IMR-90 (cell line): ENCODE data around the gene KRTAP10-6. TPM values are rescaled to one million over a fixed set of nuclear protein-coding genes. Genes with fewer than 3 reads are reported as not detected.
"Not testable (repeated sequence)": the region's sequence is repeated elsewhere in the genome, so short reads cannot be mapped to it uniquely, and the experiment has no call there.

ENCODE experiments used
- ATAC-seq: fragments of 200-7000 bp; cut with Tn5 transposase; 2 replicates; pipeline ENCODE4 v1.9.1; 2020; ENCODE audit warnings: low read depth, mild to moderate bottlenecking, moderate library complexity
- BruUV-seq: library from RNA; stranded (reverse); fragments of 400-500 nt; replicated peaks from 2 replicates; lab custom pipeline; 2021; lab: Mats Ljungman, UMichigan
- CTCF ChIA-PET: fragments of 300-600 bp; formaldehyde crosslinking; extraction: SDS; loops from one replicate; lab custom pipeline; 2021; ENCODE audit warnings: antibody characterized with exemption; lab: Yijun Ruan, JAX
- POLR2A ChIA-PET: fragments of 300-600 bp; sonication (Branson Sonifier 250); formaldehyde crosslinking; loops from one replicate; lab custom pipeline; 2022; ENCODE audit warnings: antibody characterized with exemption; ENCODE audit not compliant: unreplicated experiment; lab: Charles Lee
- DNase-seq: peaks from one replicate; pipeline ENCODE4 v3.0.0; 2013
- H2AFZ ChIP-seq: replicated peaks from 2 replicates; pipeline ENCODE3; 2013; ENCODE audit warnings: low read length, mild to moderate bottlenecking; ENCODE audit not compliant: poor library complexity
- H2AK5ac ChIP-seq: 2 replicates; pipeline ENCODE4 v1.6.1; 2013; ENCODE audit warnings: low read depth, low read length, inconsistent platforms
- H2AK9ac ChIP-seq: replicated peaks from 2 replicates; pipeline ENCODE3; 2013; ENCODE audit warnings: mild to moderate bottlenecking, low read depth, low read length, moderate library complexity; ENCODE audit not compliant: poor library complexity
- H2BK120ac ChIP-seq: 2 replicates; pipeline ENCODE4 v1.6.1; 2013; ENCODE audit warnings: low read depth, low read length, inconsistent platforms
- H2BK15ac ChIP-seq: 3 replicates; pipeline ENCODE4 v1.6.1; 2013; ENCODE audit warnings: low read depth, low read length, inconsistent platforms
- H2BK20ac ChIP-seq: 2 replicates; pipeline ENCODE4 v1.6.1; 2013; ENCODE audit warnings: low read depth, mild to moderate bottlenecking, inconsistent platforms, low read length, moderate library complexity
- H2BK5ac ChIP-seq: 2 replicates; pipeline ENCODE4 v1.6.1; 2013; ENCODE audit warnings: mild to moderate bottlenecking, low read depth, low read length, inconsistent platforms; ENCODE audit not compliant: poor library complexity, severe bottlenecking
- H3K14ac ChIP-seq: replicated peaks from 2 replicates; pipeline ENCODE4 v1.6.1; 2013; ENCODE audit warnings: low read depth, low read length, inconsistent platforms
- H3K18ac ChIP-seq: 2 replicates; pipeline ENCODE4 v1.6.1; 2013; ENCODE audit warnings: low read depth, low read length, control low read depth
- H3K23ac ChIP-seq: 2 replicates; pipeline ENCODE4 v1.6.1; 2013; ENCODE audit warnings: low read depth, low read length, inconsistent platforms
- H3K27ac ChIP-seq: 2 replicates; pipeline ENCODE4 v1.5.1; 2013; ENCODE audit warnings: mild to moderate bottlenecking, control low read depth, low read length; ENCODE audit not compliant: insufficient read depth
- H3K27me3 ChIP-seq: 2 replicates; pipeline ENCODE4 v1.6.1; 2013; ENCODE audit warnings: low read length; ENCODE audit not compliant: control insufficient read depth, insufficient read depth
- H3K36me3 ChIP-seq: 2 replicates; pipeline ENCODE4 v1.6.1; 2013; ENCODE audit warnings: low read length, mixed read lengths; ENCODE audit not compliant: control insufficient read depth, insufficient read depth
- H3K4ac ChIP-seq: 2 replicates; pipeline ENCODE4 v1.6.1; 2013; ENCODE audit warnings: low read depth, low read length, inconsistent platforms
- H3K4me1 ChIP-seq: 2 replicates; pipeline ENCODE4 v1.6.1; 2013; ENCODE audit warnings: low read length, mixed read lengths; ENCODE audit not compliant: control insufficient read depth, insufficient read depth
- H3K4me2 ChIP-seq: 2 replicates; pipeline ENCODE4 v1.6.1; 2013; ENCODE audit warnings: low read depth, mild to moderate bottlenecking, control low read depth, low read length, moderate library complexity
- H3K4me3 ChIP-seq: 2 replicates; pipeline ENCODE4 v1.5.1; 2013; ENCODE audit warnings: low read depth, mild to moderate bottlenecking, control low read depth, low read length, moderate library complexity; ENCODE audit not compliant: insufficient read depth
- H3K56ac ChIP-seq: 2 replicates; pipeline ENCODE4 v1.6.1; 2013; ENCODE audit warnings: low read length, inconsistent platforms; ENCODE audit not compliant: insufficient read depth; ENCODE audit errors: extremely low read depth
- H3K79me1 ChIP-seq, 2 experiments: 2 replicates each; pipeline ENCODE4 v1.6.1; 2013; ENCODE audit warnings: low read length in 2 of 2, inconsistent platforms in 1 of 2, low read depth in 1 of 2
- H3K9ac ChIP-seq: 2 replicates; pipeline ENCODE4 v1.6.1; 2013; ENCODE audit warnings: low read depth, low read length, control low read depth
- H3K9me1 ChIP-seq: 2 replicates; pipeline ENCODE4 v1.6.1; 2013; ENCODE audit warnings: low read length, inconsistent platforms; ENCODE audit not compliant: insufficient read depth
- H3K9me3 ChIP-seq: 2 replicates; pipeline ENCODE4 v1.6.1; 2013; ENCODE audit warnings: low read length; ENCODE audit not compliant: control insufficient read depth, insufficient read depth
- H4K20me1 ChIP-seq: 2 replicates; pipeline ENCODE4 v1.6.1; 2013; ENCODE audit warnings: low read length, inconsistent platforms; ENCODE audit not compliant: insufficient read depth
- H4K5ac ChIP-seq: 2 replicates; pipeline ENCODE4 v1.6.1; 2013; ENCODE audit warnings: mild to moderate bottlenecking, low read depth, low read length, control low read depth
- H4K8ac ChIP-seq, 2 experiments: 2 replicates each; pipeline ENCODE4 v1.6.1; 2013; ENCODE audit warnings: low read depth in 2 of 2, low read length in 2 of 2, control low read depth in 1 of 2, inconsistent platforms in 1 of 2
- H4K91ac ChIP-seq: 2 replicates; pipeline ENCODE4 v1.6.1; 2013; ENCODE audit warnings: low read depth, low read length, inconsistent platforms; ENCODE audit not compliant: insufficient read depth
- CEBPB ChIP-seq: IDR thresholded peaks from 2 replicates; pipeline ENCODE4 v1.6.1; 2012; ENCODE audit warnings: low read depth, low read length, improper control_type of control experiment
- ELK1 ChIP-seq: fragments of 150-350 bp; IDR thresholded peaks from 2 replicates; pipeline ENCODE4 v1.6.1; 2016; ENCODE audit warnings: low read depth, mild to moderate bottlenecking, low read length, moderate library complexity, borderline replicate concordance
- MAFK ChIP-seq: IDR thresholded peaks from 2 replicates; pipeline ENCODE4 v1.6.1; 2012; ENCODE audit warnings: low read depth, low read length, improper control_type of control experiment
- RAD21 ChIP-seq: IDR thresholded peaks from 2 replicates; pipeline ENCODE4 v1.6.1; 2012; ENCODE audit warnings: low read length, improper control_type of control experiment
- RCOR1 ChIP-seq: IDR thresholded peaks from 2 replicates; pipeline ENCODE4 v1.6.1; 2012; ENCODE audit warnings: mild to moderate bottlenecking, low read length, improper control_type of control experiment; ENCODE audit not compliant: insufficient replicate concordance
- SMC3 ChIP-seq: fragments of 150-350 bp; IDR thresholded peaks from 2 replicates; pipeline ENCODE4 v1.6.1; 2016; ENCODE audit warnings: low read depth, mild to moderate bottlenecking, antibody characterized with exemption, low read length, moderate library complexity
- WGBS, 2 experiments: methylation state at CpG; one replicate each; pipeline versions ENCODE4 v1.1.5 to v1.1.7; 2013; ENCODE audit warnings: missing lambda C conversion rate in 2 of 2; ENCODE audit not compliant: insufficient read length in 1 of 2; ENCODE audit errors: extremely low coverage in 2 of 2; 5-methylcytosine and 5-hydroxymethylcytosine counted together
- dilution Hi-C: fragments of 300-500 bp; cut with HindIII; formaldehyde crosslinking; loops from one replicate; pipeline ENCODE4 v1.14.3; 2018; ENCODE audit warnings: low sequenced_read_pairs; ENCODE audit not compliant: unreplicated experiment
- in situ Hi-C: fragments of 300-500 bp; cut with MboI; formaldehyde crosslinking; loops from 3 replicates; pipeline ENCODE4 v1.14.3; 2019; ENCODE audit warnings: low sequenced_read_pairs, inconsistent platforms, mixed read lengths
- intact Hi-C: fragments of 100-400 bp; cut with micrococcal nuclease; formaldehyde crosslinking; loops from 2 replicates; pipeline ENCODE4 v1.10.0; 2022
- polyA plus RNA-seq, 3 experiments: library from polyadenylated mRNA; depleted of rRNA; stranded (reverse); fragments of >200 nt; gene quantifications; 2 replicates each; pipeline ENCODE4 v1.2.3, GENCODE V29; 2012; ENCODE audit warnings: low replicate concordance in 1 of 3
- total RNA-seq: library from RNA; depleted of rRNA; stranded (reverse); fragments of >200 nt; gene quantifications from 2 replicates; pipeline ENCODE4 v1.2.3, GENCODE V29; 2012

KRTAP10-6 gene
- total and polyA plus RNA-seq, 2 of the 4 experiments (the other 2 are of a cell fraction) = not detected

- H3K27me3 ChIP-seq = peaks cover 2% of the 10 kb centered on the region
- no peak overlapping the region for H4K5ac ChIP-seq
- TF ChIP-seq MAFK = no peak
- TF ChIP-seq RCOR1 = no peak
- TF ChIP-seq SMC3 = no peak
- TF ChIP-seq CEBPB = no peak
- TF ChIP-seq RAD21 = no peak
- TF ChIP-seq ELK1 = no peak
- no peaks in the 10 kb centered on the region for H4K20me1 ChIP-seq
- no peak overlapping the region for H2AK5ac ChIP-seq
- dilution Hi-C loops = no loop called here
- WGBS, 2 experiments = 65% methylated on average over 8 of the region's 23 CpGs; no CpG with 5 or more reads in 1 of the 2 experiments
- no peaks in the 10 kb centered on the region for H3K9me3 ChIP-seq
- no peak overlapping the region for H4K8ac ChIP-seq
- no peaks in the 10 kb centered on the region for H3K4me1 ChIP-seq
- no peak overlapping the region for H3K14ac ChIP-seq
- H2AK9ac ChIP-seq = no peak overlapping the region
- POLR2A ChIA-PET = no interaction called here
- intact Hi-C loops = no loop called here
- no peak overlapping the region for H2BK20ac ChIP-seq
- H3K27ac ChIP-seq = no peak overlapping the region
- BruUV-seq = no TSS peak
- H2BK120ac ChIP-seq = no peak overlapping the region
- DNase-seq (no peak), ATAC-seq (no peak)
- H3K4me2 ChIP-seq = no peak overlapping the region
- no peak overlapping the region for H3K4ac ChIP-seq
- H2BK5ac ChIP-seq = no peak overlapping the region
- CTCF ChIA-PET = no interaction called here
- H3K36me3 ChIP-seq = no peaks in the 10 kb centered on the region
- H3K56ac ChIP-seq = no peak overlapping the region
- no peaks in the 10 kb centered on the region for H3K79me1 ChIP-seq
- H2BK15ac ChIP-seq = no peak overlapping the region
- no peak overlapping the region for H4K91ac ChIP-seq
- no peak overlapping the region for H3K18ac ChIP-seq
- no peak overlapping the region for H3K23ac ChIP-seq
- H3K4me3 ChIP-seq = no peak overlapping the region
- no peaks in the 10 kb centered on the region for H3K9me1 ChIP-seq
- H2AFZ ChIP-seq = no peak overlapping the region
- H3K9ac ChIP-seq = no peak overlapping the region
- in situ Hi-C loops = no loop called here
These were observed 9.5 kb upstream of the KRTAP10-6 start for GRCh38 chr21:44601596-44602462.

GRCh38 chr21:44601091-44601490 is 8.8 kb upstream of the KRTAP10-6 start:
- H2AK5ac ChIP-seq, H2BK15ac ChIP-seq, H3K14ac ChIP-seq, H3K18ac ChIP-seq, H3K9me1 ChIP-seq, H3K27me3 ChIP-seq, H3K56ac ChIP-seq, POLR2A ChIA-PET, H3K4me1 ChIP-seq, H4K20me1 ChIP-seq, H3K4me2 ChIP-seq, H4K5ac ChIP-seq, H3K4me3 ChIP-seq, BruUV-seq, H2AFZ ChIP-seq, in situ Hi-C loops, dilution Hi-C loops, intact Hi-C loops, H3K27ac ChIP-seq, H3K9ac ChIP-seq, H2BK120ac ChIP-seq, CTCF ChIA-PET, H2AK9ac ChIP-seq, ATAC-seq, H4K8ac ChIP-seq, H3K36me3 ChIP-seq, H3K23ac ChIP-seq, H2BK20ac ChIP-seq, H3K9me3 ChIP-seq, H3K4ac ChIP-seq, H4K91ac ChIP-seq, DNase-seq, H3K79me1 ChIP-seq, H2BK5ac ChIP-seq: not testable (repeated sequence)
- WGBS, 2 experiments = no CpG with 5 or more reads among the region's 10 CpGs
